Prostate gland (tissue), 2 donors: Measurements from ENCODE around the gene MOB3C. TPM values are rescaled to one million over a fixed set of nuclear protein-coding genes. Genes with fewer than 3 reads are reported as not detected.

Experiments
- DNase-seq: peaks from one replicate; pipeline ENCODE4 v3.0.0-alpha.2; 2019; ENCODE audit warnings: low spot score
- H3K27ac ChIP-seq, 2 donors: fragments of 200-600 bp; sonication (generic); 2 replicates each; pipeline ENCODE4 v1.5.1; 2017 to 2019
- H3K27me3 ChIP-seq: fragments of 200-600 bp; sonication (generic); replicated peaks from 2 replicates; pipeline ENCODE4 v1.5.1; 2019; ENCODE audit not compliant: insufficient read depth
- H3K36me3 ChIP-seq, 2 donors: fragments of 200-600 bp; sonication (generic); 1 replicate in 1 of 2; 2 replicates in 1 of 2; pipeline versions ENCODE4 v1.5.1 to v1.8.1; 2017 to 2019
- H3K4me1 ChIP-seq: fragments of 200-600 bp; sonication (generic); replicated peaks from 2 replicates; pipeline ENCODE4 v1.5.1; 2019
- H3K4me3 ChIP-seq, 2 donors: fragments of 200-600 bp; sonication (generic); 2 replicates each; pipeline ENCODE4 v1.5.1; 2017 to 2019
- H3K9me3 ChIP-seq: fragments of 200-600 bp; sonication (generic); 2 replicates; pipeline ENCODE4 v1.5.1; 2017
- CTCF ChIP-seq, 4 experiments: fragments of 200-600 bp in 2 of 4; fragments of 450-650 bp in 2 of 4; sonication (generic) in 2 of 4; IDR thresholded peaks; 1 replicate in 3 of 4; 2 replicates in 1 of 4; pipeline ENCODE4 v1.5.1; 2016 to 2019; ENCODE audit warnings: antibody characterized with exemption in 4 of 4, mild to moderate bottlenecking in 2 of 4, moderate library complexity in 2 of 4
- POLR2A ChIP-seq: fragments of 450-650 bp; IDR thresholded peaks from one replicate; pipeline ENCODE4 v1.6.1; 2016; ENCODE audit warnings: antibody characterized with exemption, mild to moderate bottlenecking
- POLR2AphosphoS5 ChIP-seq: sonication (generic); formaldehyde crosslinking; IDR thresholded peaks from one replicate; pipeline ENCODE4 v1.6.1; 2017; ENCODE audit warnings: antibody characterized with exemption
- WGBS: methylation state at CpG from one replicate; pipeline ENCODE4 v1.1.5; 2018; 5-methylcytosine and 5-hydroxymethylcytosine counted together
- intact Hi-C: fragments of 100-400 bp; cut with DNase I; formaldehyde crosslinking; loops from one replicate; pipeline ENCODE4 v1.14.2; 2022
- total RNA-seq, 2 donors: library from RNA; depleted of rRNA; stranded (reverse); fragments of >200 nt; gene quantifications; one replicate each; pipeline ENCODE4 v1.1.0, GENCODE V29; 2016

Gene MOB3C
- total RNA-seq, 2 donors from 2014 or later, result 19.4 to 19.7 TPM

GRCh38 chr1:46592823-46593222 lies 23.8 kb downstream of the MOB3C start:
- Histone ChIP-seq H3K9me3 (no peaks in the 10 kb centered on the region), H3K27me3 (no peaks in the 10 kb centered on the region), H3K4me3 (no peak overlapping the region), H3K4me1 (no peaks in the 10 kb centered on the region), H3K36me3 (no peaks in the 10 kb centered on the region), H3K27ac (no peak overlapping the region)
- no peak for TF ChIP-seq CTCF (IDR thresholded peaks at IDR 0.05)
- no peak for TF ChIP-seq POLR2A
- no peak for TF ChIP-seq POLR2AphosphoS5
- intact Hi-C loops, result no loop called here
- no peak for DNase-seq
- WGBS, result 93% methylated on average over 4 of the region's 4 CpGs

GRCh38 chr1:46589529-46589928 lies 27.1 kb downstream of the MOB3C start:
- intact Hi-C loops, result no loop called here
- H3K4me1 ChIP-seq, result no peaks in the 10 kb centered on the region
- TF ChIP-seq CTCF (IDR thresholded peaks at IDR 0.05) (no peak), POLR2A (no peak), POLR2AphosphoS5 (no peak)

GRCh38 chr1:46587069-46587468 lies 29.5 kb downstream of the MOB3C start:
- no peak for DNase-seq
- H3K27me3 ChIP-seq, result no peaks in the 10 kb centered on the region
- TF ChIP-seq CTCF (IDR thresholded peaks at IDR 0.05) (no peak), POLR2AphosphoS5 (no peak), POLR2A (no peak)
- WGBS, result 95% methylated on average over 7 of the region's 7 CpGs
- no peaks in the 10 kb centered on the region for H3K9me3 ChIP-seq
- no peaks in the 10 kb centered on the region for H3K4me1 ChIP-seq
- intact Hi-C loops, result no loop called here
- no peak overlapping the region for H3K4me3 ChIP-seq
- H3K36me3 ChIP-seq, result no peaks in the 10 kb centered on the region
- H3K27ac ChIP-seq, result no peak overlapping the region

More at GRCh38 chr1:46589529-46589928, 27.1 kb downstream of the MOB3C start:
- no peaks in the 10 kb centered on the region for H3K36me3 ChIP-seq
- H3K27me3 ChIP-seq, result no peaks in the 10 kb centered on the region
- DNase-seq, result no peak
- 85% methylated on average over 3 of the region's 3 CpGs for WGBS
- H3K4me3 ChIP-seq, result no peak overlapping the region
- H3K9me3 ChIP-seq, result no peaks in the 10 kb centered on the region
- H3K27ac ChIP-seq, result no peak overlapping the region

- TF ChIP-seq CTCF (IDR thresholded peaks at IDR 0.05) (no peak), POLR2AphosphoS5 (no peak)
- DNase-seq, result no peak
- no peaks in the 10 kb centered on the region for H3K9me3 ChIP-seq
- 88% methylated on average over 12 of the region's 12 CpGs for WGBS
- no peaks in the 10 kb centered on the region for H3K4me1 ChIP-seq
- no peaks in the 10 kb centered on the region for H3K27me3 ChIP-seq
- H3K36me3 ChIP-seq, result no peaks in the 10 kb centered on the region
- intact Hi-C loops, result no loop called here
- no peak overlapping the region for H3K4me3 ChIP-seq
- H3K27ac ChIP-seq, result no peak overlapping the region
Measured at GRCh38 chr1:46585312-46585938, 31.2 kb downstream of the MOB3C start.

- intact Hi-C loops, result no loop called here
- DNase-seq, result no peak
- Histone ChIP-seq H3K4me3 (no peak overlapping the region), H3K27me3 (no peaks in the 10 kb centered on the region), H3K36me3 (no peaks in the 10 kb centered on the region), H3K4me1 (no peaks in the 10 kb centered on the region), H3K27ac (no peak overlapping the region), H3K9me3 (no peaks in the 10 kb centered on the region)
- 82% methylated on average over 5 of the region's 5 CpGs for WGBS
- no peak for TF ChIP-seq POLR2AphosphoS5
- no peak for TF ChIP-seq POLR2A
- no peak for TF ChIP-seq CTCF (IDR thresholded peaks at IDR 0.05)
Measured at GRCh38 chr1:46583494-46583893, 33.1 kb downstream of the MOB3C start.
